Purkinje cell (primary cell): ENCODE data around the gene GAREM1. TPM values are rescaled to one million over a fixed set of nuclear protein-coding genes. Genes with fewer than 3 reads are reported as not detected.

Experiments
- polyA plus RNA-seq: library from polyadenylated mRNA; unstranded; fragments of >200 nt; fragmentation: Nextera tagmentation; gene quantifications from 2 replicates; pipeline ENCODE4 v1.2.1, GENCODE V29; 2014

The GAREM1 gene
- polyA plus RNA-seq: 5.6 and 8.9 TPM in 2 replicates

GRCh38 chr18:32470714-32471633 lies at the start of gene GAREM1:
TSS of gene GAREM1 (minus strand) at chr18:32470882. CDS start at chr18:32470428, 454 bp downstream.

